ENCODE results near the gene MASP2.

The MASP2 gene

DNA sequence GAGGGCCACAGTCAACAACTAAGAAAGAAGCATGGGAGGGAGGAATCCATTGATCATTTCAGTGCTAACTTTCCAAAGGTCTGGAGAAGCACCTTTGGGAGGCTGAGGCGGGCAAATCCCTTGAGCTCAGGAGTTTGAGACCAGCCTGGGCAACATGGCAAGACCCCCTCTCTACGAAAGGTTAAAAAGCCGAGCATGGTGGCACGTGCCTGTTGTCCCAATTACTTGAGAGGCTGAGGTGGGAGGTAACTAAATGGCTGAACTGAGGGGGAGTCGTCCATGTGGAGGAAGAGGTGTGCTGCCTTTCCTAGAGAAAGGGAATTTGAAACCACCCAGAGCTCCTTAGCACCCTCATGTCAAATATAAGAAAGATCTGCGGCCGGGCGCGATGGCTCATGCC is 16.2 kb downstream of the MASP2 start:
- Histone ChIP-seq H4K8ac (ENCODE audit: low read depth, low read length) (no peak overlapping the region), H3K79me2 (ENCODE audit: control insufficient read depth, insufficient read depth, low read length, poor library complexity) (no peaks in the 10 kb centered on the region), H3K4me2 (ENCODE audit: low read length) (no peak overlapping the region), H3K4ac (ENCODE audit: low read depth, low read length) (no peak overlapping the region), H3K27me3 (ENCODE audit: insufficient read depth, low read length) (no peaks in the 10 kb centered on the region), H3K36me3 (ENCODE audit: control insufficient read depth in 1 of 2, insufficient read depth in 2 of 2, low read length in 2 of 2) (peaks cover 8 to 11% of the 10 kb centered on the region in 2 experiments), H3K18ac (ENCODE audit: low read length) (no peak overlapping the region), H2BK5ac (ENCODE audit: low read depth, low read length, poor library complexity) (no peak overlapping the region), H4K91ac (ENCODE audit: low read depth, low read length) (no peak overlapping the region), H4K12ac (ENCODE audit: low read depth, low read length) (no peak overlapping the region), H3K4me3 (ENCODE audit: low read depth, low read length) (no peak overlapping the region), H2BK120ac (ENCODE audit: insufficient read depth, low read length, poor library complexity) (no peak overlapping the region), H3K9ac (ENCODE audit: low read length) (no peak overlapping the region), H2AFZ (ENCODE audit: insufficient read depth, low read length, poor library complexity) (no peak overlapping the region), H2BK12ac (ENCODE audit: low read length) (no peak overlapping the region), H3K23ac (ENCODE audit: low read length) (no peak overlapping the region), H3K14ac (ENCODE audit: low read length) (no peak overlapping the region), H2AK5ac (ENCODE audit: low read length) (no peak overlapping the region), H3K4me1 (ENCODE audit: control insufficient read depth in 1 of 2, insufficient read depth in 2 of 2, low read length in 2 of 2) (no peaks in the 10 kb centered on the region), H3K27ac (ENCODE audit: low read depth, low read length) (no peak overlapping the region), H3K79me1 (ENCODE audit: low read length) (no peaks in the 10 kb centered on the region), H3K9me3 (ENCODE audit: insufficient read depth, low read depth, low read length) (no peaks in the 10 kb centered on the region)
- no peak for DNase-seq
- no CpG with 5 or more reads among the region's 9 CpGs for WGBS (ENCODE audit: extremely low coverage, insufficient coverage, insufficient read length)

DNA sequence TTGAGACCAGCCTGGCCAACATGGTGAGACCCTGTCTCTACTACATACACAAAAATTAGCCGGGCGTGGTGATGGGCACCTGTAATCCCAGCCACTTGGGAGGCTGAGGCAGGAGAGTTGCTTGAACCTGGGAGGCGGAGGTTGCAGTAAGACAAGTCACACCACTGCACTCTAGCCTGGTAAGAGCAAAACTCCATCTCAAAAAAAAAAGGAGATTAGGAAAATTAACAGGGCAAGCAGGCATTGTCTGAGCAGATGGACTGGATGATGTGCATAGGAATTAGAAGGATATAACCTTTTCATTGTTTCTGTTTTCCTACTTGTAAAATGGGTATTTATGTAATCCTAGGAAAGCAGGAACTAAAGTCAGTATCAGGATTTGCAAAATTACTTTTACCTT is 19.0 kb downstream of the MASP2 start:
- Histone ChIP-seq H4K91ac (ENCODE audit: low read depth, low read length) (no peak overlapping the region), H3K9me3 (ENCODE audit: insufficient read depth, low read depth, low read length) (no peaks in the 10 kb centered on the region), H3K14ac (ENCODE audit: low read length) (no peak overlapping the region), H2BK12ac (ENCODE audit: low read length) (no peak overlapping the region), H2AK5ac (ENCODE audit: low read length) (no peak overlapping the region), H4K8ac (ENCODE audit: low read depth, low read length) (no peak overlapping the region), H3K79me2 (ENCODE audit: control insufficient read depth, insufficient read depth, low read length, poor library complexity) (no peaks in the 10 kb centered on the region), H3K4me2 (ENCODE audit: low read length) (no peak overlapping the region), H3K4me3 (ENCODE audit: low read depth, low read length) (no peak overlapping the region), H3K27ac (ENCODE audit: low read depth, low read length) (no peak overlapping the region), H3K79me1 (ENCODE audit: low read length) (no peaks in the 10 kb centered on the region), H3K23ac (ENCODE audit: low read length) (no peak overlapping the region), H3K27me3 (ENCODE audit: insufficient read depth, low read length) (no peaks in the 10 kb centered on the region), H2AFZ (ENCODE audit: insufficient read depth, low read length, poor library complexity) (no peak overlapping the region), H3K4me1 (ENCODE audit: control insufficient read depth in 1 of 2, insufficient read depth in 2 of 2, low read length in 2 of 2) (no peaks in the 10 kb centered on the region), H4K12ac (ENCODE audit: low read depth, low read length) (no peak overlapping the region), H2BK5ac (ENCODE audit: low read depth, low read length, poor library complexity) (no peak overlapping the region), H3K9ac (ENCODE audit: low read length) (no peak overlapping the region), H3K18ac (ENCODE audit: low read length) (no peak overlapping the region), H3K36me3 (ENCODE audit: control insufficient read depth in 1 of 2, insufficient read depth in 2 of 2, low read length in 2 of 2) (peaks cover 11 to 20% of the 10 kb centered on the region in 2 experiments), H2BK120ac (ENCODE audit: insufficient read depth, low read length, poor library complexity) (no peak overlapping the region), H3K4ac (ENCODE audit: low read depth, low read length) (no peak overlapping the region)
- no CpG with 5 or more reads among the region's 3 CpGs for WGBS (ENCODE audit: extremely low coverage, insufficient coverage, insufficient read length)
- no peak for DNase-seq

DNA sequence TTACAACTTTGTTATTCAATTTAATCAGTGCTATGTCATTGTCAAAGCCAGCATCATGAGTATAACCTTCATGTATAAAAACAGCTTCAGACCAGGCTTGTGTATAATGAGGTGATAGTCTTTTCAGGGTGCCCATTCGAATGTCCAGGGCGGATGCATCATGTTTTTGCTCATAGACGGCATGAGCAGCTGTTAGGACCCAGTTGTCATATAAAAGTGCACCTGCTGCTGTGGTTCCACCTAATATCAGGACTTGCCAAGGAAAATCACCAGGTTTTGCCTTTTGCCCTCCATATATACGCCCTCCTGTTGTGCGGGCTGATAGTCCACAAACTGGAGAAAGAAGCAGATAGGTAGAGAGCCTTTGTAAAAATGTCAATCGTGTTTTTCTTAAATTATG is 19.7 kb downstream of the MASP2 start:
- peaks cover 12 to 21% of the 10 kb centered on the region in 2 experiments for H3K36me3 ChIP-seq (ENCODE audit: control insufficient read depth in 1 of 2, insufficient read depth in 2 of 2, low read length in 2 of 2)
- no peaks in the 10 kb centered on the region for H3K4me1 ChIP-seq (ENCODE audit: control insufficient read depth in 1 of 2, insufficient read depth in 2 of 2, low read length in 2 of 2)
- no peaks in the 10 kb centered on the region for H3K27me3 ChIP-seq (ENCODE audit: insufficient read depth, low read length)
- H3K27ac ChIP-seq (ENCODE audit: low read depth, low read length): no peak overlapping the region
- no peak overlapping the region for H4K8ac ChIP-seq (ENCODE audit: low read depth, low read length)
- no peak overlapping the region for H2BK12ac ChIP-seq (ENCODE audit: low read length)
- no peak overlapping the region for H3K14ac ChIP-seq (ENCODE audit: low read length)
- H2AK5ac ChIP-seq (ENCODE audit: low read length): no peak overlapping the region
- H3K4me2 ChIP-seq (ENCODE audit: low read length): no peak overlapping the region
- no peak overlapping the region for H4K91ac ChIP-seq (ENCODE audit: low read depth, low read length)
- no peak overlapping the region for H2BK120ac ChIP-seq (ENCODE audit: insufficient read depth, low read length, poor library complexity)
- no peak overlapping the region for H3K9ac ChIP-seq (ENCODE audit: low read length)
- H3K9me3 ChIP-seq (ENCODE audit: insufficient read depth, low read depth, low read length): no peaks in the 10 kb centered on the region
- no peak overlapping the region for H2BK5ac ChIP-seq (ENCODE audit: low read depth, low read length, poor library complexity)
- no peak for DNase-seq
- H3K18ac ChIP-seq (ENCODE audit: low read length): no peak overlapping the region
- no peaks in the 10 kb centered on the region for H3K79me1 ChIP-seq (ENCODE audit: low read length)
- H3K4ac ChIP-seq (ENCODE audit: low read depth, low read length): no peak overlapping the region
- H3K79me2 ChIP-seq (ENCODE audit: control insufficient read depth, insufficient read depth, low read length, poor library complexity): no peaks in the 10 kb centered on the region
- H3K4me3 ChIP-seq (ENCODE audit: low read depth, low read length): no peak overlapping the region
- H4K12ac ChIP-seq (ENCODE audit: low read depth, low read length): no peak overlapping the region
- no peak overlapping the region for H2AFZ ChIP-seq (ENCODE audit: insufficient read depth, low read length, poor library complexity)
- H3K23ac ChIP-seq (ENCODE audit: low read length): no peak overlapping the region
- WGBS (ENCODE audit: extremely low coverage, insufficient coverage, insufficient read length): no CpG with 5 or more reads among the region's 6 CpGs

DNA sequence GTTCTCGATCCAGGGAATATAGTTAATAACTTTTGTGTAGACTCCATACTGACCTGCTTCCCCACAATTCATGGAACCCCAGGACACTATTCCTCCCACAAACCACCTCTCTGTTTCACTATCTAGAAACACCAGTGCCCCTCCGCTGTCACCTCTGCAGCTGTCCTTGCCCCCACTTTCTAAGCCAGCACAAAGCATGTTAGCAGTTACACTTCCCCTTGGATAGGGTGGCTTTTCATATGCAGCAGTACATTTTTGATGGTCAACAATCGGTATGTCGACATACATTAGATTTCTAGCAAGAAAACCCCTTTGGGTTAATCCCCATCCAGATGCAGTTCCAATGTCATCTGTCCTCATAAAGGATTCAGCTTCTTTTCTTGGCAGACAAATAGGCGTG is 20.1 kb downstream of the MASP2 start:
- Histone ChIP-seq H3K79me2 (ENCODE audit: control insufficient read depth, insufficient read depth, low read length, poor library complexity) (no peaks in the 10 kb centered on the region), H3K18ac (ENCODE audit: low read length) (no peak overlapping the region), H3K9me3 (ENCODE audit: insufficient read depth, low read depth, low read length) (no peaks in the 10 kb centered on the region), H4K8ac (ENCODE audit: low read depth, low read length) (no peak overlapping the region), H3K23ac (ENCODE audit: low read length) (no peak overlapping the region), H3K4me3 (ENCODE audit: low read depth, low read length) (no peak overlapping the region), H3K79me1 (ENCODE audit: low read length) (no peaks in the 10 kb centered on the region), H3K14ac (ENCODE audit: low read length) (no peak overlapping the region), H4K12ac (ENCODE audit: low read depth, low read length) (no peak overlapping the region), H3K4me1 (ENCODE audit: control insufficient read depth in 1 of 2, insufficient read depth in 2 of 2, low read length in 2 of 2) (no peaks in the 10 kb centered on the region), H3K27ac (ENCODE audit: low read depth, low read length) (no peak overlapping the region), H2AFZ (ENCODE audit: insufficient read depth, low read length, poor library complexity) (no peak overlapping the region), H2BK120ac (ENCODE audit: insufficient read depth, low read length, poor library complexity) (no peak overlapping the region), H3K9ac (ENCODE audit: low read length) (no peak overlapping the region), H2BK12ac (ENCODE audit: low read length) (no peak overlapping the region), H3K27me3 (ENCODE audit: insufficient read depth, low read length) (no peaks in the 10 kb centered on the region), H2AK5ac (ENCODE audit: low read length) (no peak overlapping the region), H2BK5ac (ENCODE audit: low read depth, low read length, poor library complexity) (no peak overlapping the region), H3K4me2 (ENCODE audit: low read length) (no peak overlapping the region), H3K4ac (ENCODE audit: low read depth, low read length) (no peak overlapping the region), H3K36me3 (ENCODE audit: control insufficient read depth in 1 of 2, insufficient read depth in 2 of 2, low read length in 2 of 2) (peaks cover 15 to 26% of the 10 kb centered on the region in 2 experiments), H4K91ac (ENCODE audit: low read depth, low read length) (no peak overlapping the region)
- DNase-seq: no peak
- no CpG with 5 or more reads among the region's 5 CpGs for WGBS (ENCODE audit: extremely low coverage, insufficient coverage, insufficient read length)
